OCI-LY7 (cell line): Measurements from ENCODE around the gene KIF16B. TPM values are rescaled to one million over a fixed set of nuclear protein-coding genes. Genes with fewer than 3 reads are reported as not detected.

Experiments
- BruUV-seq: library from RNA; stranded (reverse); fragments of 400-500 nt; replicated peaks from 2 replicates; lab custom pipeline; 2021; lab: Mats Ljungman, UMichigan
- CTCF ChIA-PET: fragments of 300-600 bp; sonication (Branson Sonifier 250); formaldehyde crosslinking; loops from one replicate; lab custom pipeline; 2022; ENCODE audit warnings: antibody characterized with exemption; ENCODE audit not compliant: unreplicated experiment; lab: Charles Lee
- POLR2A ChIA-PET: fragments of 300-600 bp; sonication (Branson Sonifier 250); formaldehyde crosslinking; loops from one replicate; lab custom pipeline; 2022; ENCODE audit warnings: antibody characterized with exemption; lab: Charles Lee
- DNase-seq: peaks from one replicate; pipeline ENCODE4 v3.0.0-alpha.2; 2015; ENCODE audit warnings: low spot score
- H2AFZ ChIP-seq: fragments of 200-600 bp; sonication (generic), shearing (Covaris generic); 2 replicates; pipeline ENCODE4 v1.6.1; 2014; ENCODE audit warnings: mild to moderate bottlenecking, antibody characterized with exemption, low read length, moderate library complexity
- H3K27ac ChIP-seq: fragments of 200-600 bp; sonication (generic); 2 replicates; pipeline ENCODE4 v1.5.1; 2014; ENCODE audit warnings: mixed run types, low read depth, mild to moderate bottlenecking, moderate library complexity, low read length, inconsistent platforms; ENCODE audit not compliant: poor library complexity, severe bottlenecking
- H3K36me3 ChIP-seq: fragments of 200-600 bp; sonication (generic); 2 replicates; pipeline ENCODE4 v1.6.1; 2014; ENCODE audit warnings: mild to moderate bottlenecking, antibody characterized with exemption, low read length, moderate library complexity, mixed read lengths; ENCODE audit not compliant: insufficient read depth
- H3K4me1 ChIP-seq: fragments of 200-600 bp; sonication (generic); 2 replicates; pipeline ENCODE4 v1.5.1; 2014; ENCODE audit warnings: mild to moderate bottlenecking, low read length; ENCODE audit not compliant: insufficient read depth, poor library complexity, severe bottlenecking
- H3K4me2 ChIP-seq: fragments of 200-600 bp; sonication (generic); 2 replicates; pipeline ENCODE4 v1.6.1; 2014; ENCODE audit warnings: mild to moderate bottlenecking, low read length
- H3K4me3 ChIP-seq: fragments of 200-600 bp; sonication (generic); 2 replicates; pipeline ENCODE4 v1.5.1; 2014; ENCODE audit warnings: mild to moderate bottlenecking, low read depth, low read length; ENCODE audit not compliant: poor library complexity, severe bottlenecking
- H3K79me2 ChIP-seq: fragments of 200-600 bp; sonication (generic); 2 replicates; pipeline ENCODE4 v1.6.1; 2016; ENCODE audit warnings: low read depth, mild to moderate bottlenecking, low read length, moderate library complexity, mixed read lengths; ENCODE audit not compliant: insufficient read depth
- H3K9me2 ChIP-seq: fragments of 200-600 bp; sonication (generic); 2 replicates; pipeline ENCODE4 v1.6.1; 2016; ENCODE audit warnings: mild to moderate bottlenecking, low read length, mixed read lengths; ENCODE audit not compliant: insufficient read depth
- H3K9me3 ChIP-seq: fragments of 200-600 bp; sonication (generic); 2 replicates; pipeline ENCODE4 v1.6.1; 2014; ENCODE audit warnings: mild to moderate bottlenecking, mixed run types, low read length, mixed read lengths
- H4K20me1 ChIP-seq: fragments of 200-600 bp; sonication (generic); 2 replicates; pipeline ENCODE4 v1.6.1; 2014; ENCODE audit warnings: mild to moderate bottlenecking, antibody characterized with exemption, low read length, moderate library complexity, mixed read lengths; ENCODE audit not compliant: insufficient read depth
- CTCF ChIP-seq: fragments of 200-600 bp; sonication (generic); conservative IDR thresholded peaks from 2 replicates; pipeline ENCODE4 v1.5.1; 2014; ENCODE audit warnings: mild to moderate bottlenecking, antibody characterized with exemption, low read length, moderate library complexity, mixed read lengths
- EZH2phosphoT487 ChIP-seq: fragments of 200-600 bp; sonication (generic); IDR thresholded peaks from 2 replicates; pipeline ENCODE4 v1.6.1; 2018; ENCODE audit warnings: low read depth, borderline replicate concordance, mild to moderate bottlenecking, mixed run types, antibody characterized with exemption, low read length, moderate library complexity, mixed read lengths
- intact Hi-C: fragments of 100-400 bp; cut with micrococcal nuclease; formaldehyde crosslinking; loops from one replicate; pipeline ENCODE4 v1.10.0; 2022; ENCODE audit not compliant: unreplicated experiment
- total RNA-seq, 2 experiments: library from RNA; depleted of rRNA in 1 of 2; stranded (reverse); fragments of >200 nt in 1 of 2; shearing (Covaris generic) in 1 of 2; gene quantifications; 2 replicates each; pipeline ENCODE4 v1.2.3, GENCODE V29; 2014 to 2022

Gene KIF16B
- total RNA-seq, 2 experiments from 2014 or later: 6.2 to 11.2 TPM

DNA sequence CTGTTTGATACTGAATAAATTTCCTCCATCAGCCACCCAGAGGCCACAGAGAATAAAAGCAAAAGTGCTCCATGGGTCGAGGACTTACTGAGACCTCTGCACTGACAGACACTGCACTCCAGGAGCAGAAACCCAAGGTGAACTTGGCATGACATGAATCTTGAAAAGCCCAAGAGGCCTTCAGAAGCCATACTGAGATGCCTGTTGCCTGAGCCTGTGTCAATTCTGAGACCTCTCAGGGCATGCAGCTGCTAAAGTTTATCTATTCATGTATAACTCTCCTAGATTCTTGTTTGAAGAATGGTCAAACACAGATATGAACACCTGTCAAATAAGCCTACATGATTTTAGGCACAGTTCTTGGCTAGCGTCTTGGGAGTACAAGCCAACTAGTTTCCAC, 145.7 kb downstream of the KIF16B start:
- Histone ChIP-seq H3K4me3 (no peak overlapping the region), H4K20me1 (no peaks in the 10 kb centered on the region), H3K36me3 (no peaks in the 10 kb centered on the region), H3K9me2 (no peaks in the 10 kb centered on the region), H2AFZ (no peak overlapping the region), H3K27ac (no peak overlapping the region), H3K9me3 (no peaks in the 10 kb centered on the region), H3K4me2 (no peak overlapping the region), H3K4me1 (no peaks in the 10 kb centered on the region), H3K79me2 (no peaks in the 10 kb centered on the region)
- TF ChIP-seq CTCF (no peak), EZH2phosphoT487 (no peak)
- no TSS peak for BruUV-seq
- POLR2A ChIA-PET: no interaction called here
- no peak for DNase-seq
- CTCF ChIA-PET: no interaction called here
- intact Hi-C loops: no loop called here

GRCh38 chr20:16424780-16425179, 148.5 kb downstream of the KIF16B start:
- H4K20me1 ChIP-seq: no peaks in the 10 kb centered on the region
- POLR2A ChIA-PET: interaction anchor here (1.0 kb wide), 1 partner anchor 18 kb away, joined by 3 read pairs; no protein-coding TSS in a partner anchor
- DNase-seq: no peak
- H3K4me2 ChIP-seq: no peak overlapping the region
- no peaks in the 10 kb centered on the region for H3K9me2 ChIP-seq
- H3K4me3 ChIP-seq: no peak overlapping the region
- no peaks in the 10 kb centered on the region for H3K36me3 ChIP-seq
- no TSS peak for BruUV-seq
- H3K4me1 ChIP-seq: no peaks in the 10 kb centered on the region
- no peak overlapping the region for H2AFZ ChIP-seq
- no peak overlapping the region for H3K27ac ChIP-seq
- CTCF ChIA-PET: no interaction called here
- no peaks in the 10 kb centered on the region for H3K9me3 ChIP-seq
- intact Hi-C loops: no loop called here
- TF ChIP-seq CTCF: no peak
- TF ChIP-seq EZH2phosphoT487: no peak
- no peaks in the 10 kb centered on the region for H3K79me2 ChIP-seq

DNA sequence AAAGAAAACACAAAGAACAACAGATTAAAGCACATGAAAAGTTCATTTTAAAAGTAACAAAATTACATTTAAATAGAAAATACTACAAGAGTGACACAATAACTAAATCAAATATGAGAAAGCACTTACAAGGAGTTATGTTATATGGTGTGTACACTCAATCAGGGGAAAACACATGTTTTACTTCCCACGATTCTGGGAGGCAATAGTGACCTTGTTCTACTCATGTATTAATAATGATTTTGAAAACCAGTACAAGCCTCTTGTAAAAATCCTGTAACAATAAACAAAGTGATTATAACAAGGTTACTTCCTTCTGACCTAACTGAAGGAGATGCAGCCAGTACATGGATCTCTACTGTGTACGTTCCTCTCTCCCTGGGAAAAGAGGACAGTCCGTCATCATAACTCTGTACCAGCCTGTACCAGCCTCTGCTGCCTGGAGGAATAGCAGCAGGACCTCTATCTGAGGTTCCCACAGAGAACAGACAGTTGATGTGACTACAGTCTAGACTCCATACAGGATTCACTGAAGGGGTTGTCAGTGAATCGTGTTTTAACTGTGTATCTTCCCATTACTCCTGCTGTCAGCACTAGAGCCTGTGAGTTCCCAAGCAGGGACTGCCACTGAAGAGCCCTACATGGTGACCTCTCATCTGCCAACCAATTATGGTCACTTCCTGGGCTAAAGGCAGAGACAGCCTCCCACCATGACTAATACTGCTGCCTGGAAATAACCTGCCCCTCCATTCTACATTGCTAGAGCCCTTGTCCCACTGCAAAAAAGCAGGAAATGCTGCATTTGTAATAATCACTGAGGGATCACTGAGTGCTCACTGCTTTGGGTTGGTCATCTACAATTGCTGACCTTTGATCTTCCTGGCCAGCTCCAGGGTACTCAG, 149.7 kb downstream of the KIF16B start:
- no TSS peak for BruUV-seq
- Histone ChIP-seq H2AFZ (no peak overlapping the region), H3K4me1 (no peaks in the 10 kb centered on the region), H3K4me2 (no peak overlapping the region), H4K20me1 (no peaks in the 10 kb centered on the region), H3K9me2 (no peaks in the 10 kb centered on the region), H3K36me3 (no peaks in the 10 kb centered on the region), H3K9me3 (no peaks in the 10 kb centered on the region), H3K4me3 (no peak overlapping the region), H3K27ac (no peak overlapping the region), H3K79me2 (no peaks in the 10 kb centered on the region)
- intact Hi-C loops: no loop called here
- no peak for DNase-seq
- CTCF ChIA-PET: no interaction called here
- POLR2A ChIA-PET: no interaction called here
- no peak for TF ChIP-seq EZH2phosphoT487
- TF ChIP-seq CTCF: no peak
